ES-I3 (cell line): ENCODE measurements around the gene HSPA12B.

Experiments used
- H3K36me3 ChIP-seq: 2 replicates; pipeline ENCODE4 v1.6.1; 2013; ENCODE audit warnings: mild to moderate bottlenecking, low read length, control low read depth, moderate library complexity; ENCODE audit not compliant: insufficient read depth
- H3K4me1 ChIP-seq: 2 replicates; pipeline ENCODE4 v1.6.1; 2013; ENCODE audit warnings: mild to moderate bottlenecking, control low read depth, low read length; ENCODE audit not compliant: insufficient read depth
- H3K9ac ChIP-seq: 2 replicates; pipeline ENCODE4 v1.6.1; 2013; ENCODE audit warnings: low read depth, mild to moderate bottlenecking, low read length, moderate library complexity
- H3K9me3 ChIP-seq: 2 replicates; pipeline ENCODE4 v1.6.1; 2013; ENCODE audit warnings: mild to moderate bottlenecking, low read length, moderate library complexity; ENCODE audit not compliant: control insufficient read depth, insufficient read depth

The HSPA12B gene

GRCh38 chr20:3729378-3729777 is 3.1 kb upstream of the HSPA12B start:
- Histone ChIP-seq H3K4me1 (peaks cover 7% of the 10 kb centered on the region), H3K36me3 (no peaks in the 10 kb centered on the region), H3K9ac (no peak overlapping the region), H3K9me3 (no peaks in the 10 kb centered on the region)

DNA sequence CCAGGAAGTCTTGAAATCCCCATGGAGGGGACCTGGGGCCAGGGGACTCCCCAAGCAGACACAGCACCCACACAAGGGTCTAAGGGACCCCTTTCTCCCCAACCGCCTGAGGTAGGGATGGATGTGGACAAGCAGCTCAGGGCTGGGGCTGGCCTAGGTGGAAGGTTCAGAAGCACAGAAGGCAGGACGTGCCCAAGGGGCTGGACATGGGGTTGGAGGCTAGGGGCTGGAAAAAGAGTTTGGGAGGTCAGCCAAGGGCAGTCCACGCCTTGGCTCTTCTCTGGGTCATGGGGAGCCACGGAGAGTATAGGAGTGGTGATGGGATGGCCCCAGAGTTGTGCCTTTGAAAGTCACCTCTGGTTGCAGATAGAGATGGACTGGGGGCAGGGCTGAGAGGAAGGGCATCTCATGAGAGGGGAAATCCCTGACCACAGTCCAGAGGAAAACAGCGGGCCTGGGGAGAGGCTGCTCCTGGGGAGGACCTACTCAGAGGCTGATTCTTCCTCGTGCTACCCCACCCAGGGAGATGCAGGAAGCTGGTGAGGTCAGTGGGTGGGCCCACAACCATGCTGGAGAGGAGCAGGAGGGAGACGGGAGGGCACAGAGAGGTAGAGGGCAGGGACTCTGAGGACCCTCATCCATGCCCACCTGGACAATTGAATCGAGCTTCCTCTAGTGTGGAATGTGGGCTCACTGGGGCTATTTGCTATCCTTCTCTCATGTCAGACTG is 2.5 kb upstream of the HSPA12B start:
- Histone ChIP-seq H3K9me3 (no peaks in the 10 kb centered on the region), H3K9ac (no peak overlapping the region), H3K36me3 (no peaks in the 10 kb centered on the region), H3K4me1 (peaks cover 7% of the 10 kb centered on the region)

DNA sequence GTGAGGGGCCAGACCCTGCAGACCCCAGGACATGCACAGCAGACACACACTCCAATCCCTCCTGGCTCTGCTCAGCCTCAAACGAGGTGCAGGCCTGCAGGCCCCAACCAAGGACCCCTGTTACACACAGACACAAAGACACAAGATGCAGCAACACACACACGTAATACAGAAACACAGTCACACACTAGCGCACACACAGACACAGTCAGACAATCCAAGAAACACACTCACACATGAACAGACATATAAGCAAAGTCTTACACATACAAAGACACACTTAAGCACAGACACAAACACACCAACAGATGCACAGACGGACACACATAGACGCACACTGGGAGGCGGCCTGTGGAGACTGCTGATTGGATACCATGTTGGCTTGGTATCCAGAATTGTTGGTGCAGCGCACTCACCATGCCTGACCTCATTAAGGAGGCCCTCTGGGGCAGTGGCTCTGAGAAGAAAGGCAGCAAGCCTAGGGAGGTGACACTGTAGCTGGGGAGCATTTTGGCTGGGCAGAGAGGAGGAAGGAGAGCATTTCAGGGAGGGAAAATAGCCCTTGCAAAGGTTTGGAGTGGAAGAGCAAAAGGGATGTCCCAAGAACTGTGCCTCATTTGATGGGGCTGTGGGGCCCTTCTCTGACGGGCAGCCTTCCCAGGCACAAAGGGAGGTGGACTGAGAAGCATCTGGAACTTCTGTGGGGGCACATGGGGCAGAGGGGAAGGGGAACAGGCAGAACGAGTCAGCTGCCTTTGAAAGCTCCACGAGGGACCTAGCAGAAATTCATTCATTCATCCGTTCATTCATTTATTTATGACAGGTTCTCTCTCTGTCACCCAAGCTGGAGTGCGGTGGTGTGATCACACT is 1.4 kb upstream of the HSPA12B start:
- no peaks in the 10 kb centered on the region for H3K9me3 ChIP-seq
- H3K9ac ChIP-seq: no peak overlapping the region
- H3K36me3 ChIP-seq: no peaks in the 10 kb centered on the region
- H3K4me1 ChIP-seq: peaks cover 7% of the 10 kb centered on the region

- no peak overlapping the region for H3K9ac ChIP-seq
- peaks cover 7% of the 10 kb centered on the region for H3K4me1 ChIP-seq
- H3K36me3 ChIP-seq: no peaks in the 10 kb centered on the region
- no peaks in the 10 kb centered on the region for H3K9me3 ChIP-seq
Measured at GRCh38 chr20:3731944-3732326, 550 bp upstream of the HSPA12B start.

DNA sequence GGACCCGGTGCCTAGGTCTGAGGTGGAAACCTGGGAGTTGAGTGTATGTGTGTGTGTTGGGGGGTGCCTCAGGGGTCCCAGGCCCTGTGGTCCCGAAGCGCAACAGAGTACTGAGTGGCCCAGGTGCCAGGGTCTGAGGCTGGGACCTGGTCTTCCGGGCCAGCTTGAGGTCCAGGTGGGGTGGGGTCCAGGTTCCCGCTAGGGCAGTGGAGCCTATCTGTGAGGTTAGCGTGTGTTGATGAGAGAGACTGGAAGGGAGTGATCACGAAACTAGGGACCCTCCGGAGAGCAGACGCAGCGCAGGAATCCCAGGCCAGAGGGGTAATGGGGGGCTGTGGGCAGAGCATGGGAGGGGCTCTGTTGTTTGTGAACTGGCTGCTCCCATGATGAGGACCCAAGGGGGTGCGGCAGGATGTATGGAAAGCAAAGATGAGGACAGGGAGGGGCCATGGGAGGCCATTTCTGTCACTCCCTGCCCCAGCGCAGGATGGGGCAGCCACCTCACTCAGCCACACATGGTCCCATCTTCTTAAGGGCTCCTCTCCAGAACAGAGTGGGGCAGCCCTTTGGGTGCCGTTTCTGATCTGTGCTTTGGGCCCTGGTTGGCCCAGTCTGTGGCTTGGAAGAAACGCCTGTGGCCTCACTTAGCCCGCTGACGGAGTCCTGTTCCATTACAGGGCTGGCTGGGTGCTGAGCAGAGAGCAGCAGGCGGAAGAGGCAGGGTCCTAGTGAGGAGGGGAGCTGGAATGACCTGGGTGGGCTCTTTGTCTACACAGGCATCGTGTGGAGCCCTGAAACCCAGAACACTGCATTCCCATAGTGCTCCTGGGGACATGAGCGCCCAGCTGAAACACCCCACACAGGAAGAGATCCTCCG is 872 bp downstream of the HSPA12B start:
- H3K9ac ChIP-seq: peak overlapping the region; percentile 32
- peaks cover 5% of the 10 kb centered on the region; the same call in 1 of the 2 replicates for H3K4me1 ChIP-seq

DNA sequence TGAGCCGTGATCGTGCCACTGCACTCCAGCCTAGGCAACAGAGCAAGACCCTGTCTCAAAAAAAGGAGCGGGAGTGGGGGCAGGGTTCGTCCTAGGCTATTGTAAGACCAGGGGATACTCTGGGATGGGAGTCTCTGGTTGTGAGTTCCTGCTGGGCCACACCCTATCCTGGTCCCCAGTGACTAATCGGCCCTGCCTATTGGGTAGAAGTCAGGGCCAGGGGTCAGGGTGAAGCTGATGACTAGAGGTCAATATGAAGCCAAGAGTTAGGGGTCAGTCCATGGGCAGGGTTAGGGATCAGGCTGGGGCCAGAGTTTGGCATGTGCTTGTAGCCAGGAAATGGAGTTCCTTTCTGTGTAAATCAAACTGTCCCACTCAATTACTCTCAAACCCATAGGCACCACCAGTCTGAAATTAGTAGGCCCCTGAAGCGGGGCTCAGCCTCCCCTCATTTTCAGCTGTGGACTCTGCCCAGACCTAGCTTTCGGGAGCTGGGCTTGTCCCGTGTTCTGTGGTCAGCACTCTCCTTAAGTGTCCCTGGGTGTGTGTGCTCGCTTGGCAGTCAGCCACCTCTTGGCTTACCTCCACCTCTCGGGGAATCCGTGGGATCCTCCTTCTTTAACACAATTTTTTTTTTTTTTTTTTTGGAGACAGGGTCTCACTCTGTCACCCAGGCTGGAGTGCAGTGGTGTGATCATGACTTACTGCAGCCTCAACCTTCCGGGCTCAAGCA is 1.8 kb downstream of the HSPA12B start:
- H3K9ac ChIP-seq: no peak overlapping the region
- H3K36me3 ChIP-seq: no peaks in the 10 kb centered on the region
- peaks cover 9% of the 10 kb centered on the region; the same call in 1 of the 2 replicates for H3K4me1 ChIP-seq
- H3K9me3 ChIP-seq: no peaks in the 10 kb centered on the region

More for the DNA sequence above, 872 bp downstream of the HSPA12B start:
- Histone ChIP-seq H3K9me3 (no peaks in the 10 kb centered on the region), H3K36me3 (no peaks in the 10 kb centered on the region)

GRCh38 chr20:3735768-3736167 is 3.3 kb downstream of the HSPA12B start:
- Histone ChIP-seq H3K4me1 (peaks cover 16% of the 10 kb centered on the region), H3K36me3 (no peaks in the 10 kb centered on the region), H3K9ac (no peak overlapping the region), H3K9me3 (no peaks in the 10 kb centered on the region)

DNA sequence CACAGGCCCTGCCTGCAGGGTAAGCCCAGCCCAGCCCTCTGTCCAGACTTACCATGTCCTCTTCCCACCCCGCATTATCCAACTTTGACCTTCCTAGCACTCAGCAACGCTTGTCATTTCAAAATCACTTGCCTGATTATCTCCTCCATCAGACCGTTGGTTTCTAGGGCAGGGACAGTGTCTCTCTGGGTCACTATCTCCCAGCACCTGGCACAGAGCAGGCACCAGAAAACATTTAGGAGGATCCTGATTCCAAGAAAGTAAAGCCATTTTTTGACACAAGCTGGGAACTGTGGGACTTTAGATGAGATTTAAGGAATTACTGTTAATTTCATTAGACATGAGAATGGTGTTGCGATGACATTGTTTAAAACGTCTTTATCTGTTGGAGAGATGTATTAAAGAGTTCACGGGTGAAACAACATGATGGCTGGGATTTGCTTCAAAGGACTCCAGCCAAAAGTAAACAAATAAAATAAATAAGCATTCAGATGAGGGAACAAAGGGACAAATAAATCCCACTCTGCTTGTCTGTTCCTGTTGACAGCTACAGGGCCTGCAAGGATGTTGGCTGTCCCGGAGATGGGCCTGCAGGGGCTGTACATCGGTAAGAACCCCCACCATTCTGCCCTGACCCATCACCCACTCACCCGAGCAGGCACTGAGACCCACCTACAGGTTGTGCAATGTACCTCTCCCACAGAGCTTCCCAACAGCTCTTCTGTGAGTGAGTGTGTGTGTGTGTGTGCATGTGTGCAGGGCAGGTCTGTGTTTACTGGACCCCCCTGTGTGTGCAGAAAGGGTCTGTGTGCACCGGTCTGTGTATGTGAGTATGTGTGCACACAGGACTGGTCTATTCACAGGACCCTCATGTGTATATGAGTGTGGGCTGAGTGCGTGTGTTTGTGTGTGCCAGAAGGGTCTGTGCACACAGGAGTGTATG is 5.9 kb downstream of the HSPA12B start:
- peaks cover 23% of the 10 kb centered on the region for H3K4me1 ChIP-seq
- H3K9ac ChIP-seq: no peak overlapping the region
- no peaks in the 10 kb centered on the region for H3K9me3 ChIP-seq
- H3K36me3 ChIP-seq: no peaks in the 10 kb centered on the region

- peaks cover 23% of the 10 kb centered on the region for H3K4me1 ChIP-seq
- H3K9ac ChIP-seq: no peak overlapping the region
- no peaks in the 10 kb centered on the region for H3K9me3 ChIP-seq
- H3K36me3 ChIP-seq: no peaks in the 10 kb centered on the region
Measured at GRCh38 chr20:3739054-3739925, 6.8 kb downstream of the HSPA12B start.

GRCh38 chr20:3739926-3740451 is 7.5 kb downstream of the HSPA12B start:
- no peaks in the 10 kb centered on the region for H3K36me3 ChIP-seq
- no peaks in the 10 kb centered on the region for H3K9me3 ChIP-seq
- H3K9ac ChIP-seq: no peak overlapping the region
- H3K4me1 ChIP-seq: peaks cover 23% of the 10 kb centered on the region

- no peaks in the 10 kb centered on the region for H3K36me3 ChIP-seq
- no peak overlapping the region for H3K9ac ChIP-seq
- peaks cover 23% of the 10 kb centered on the region for H3K4me1 ChIP-seq
- H3K9me3 ChIP-seq: no peaks in the 10 kb centered on the region
Measured at GRCh38 chr20:3740615-3741301, 8.3 kb downstream of the HSPA12B start.
